Activated CD4-positive, alpha-beta memory T cell treated with anti-CD3 and anti-CD28 coated beads, Interleukin-2, amount 10 ng/mL, durations not matched to agents 7 days and 5 days (primary cell): ENCODE results near the gene BAX. TPM values are rescaled to one million over a fixed set of nuclear protein-coding genes. Genes with fewer than 3 reads are reported as not detected.

Experiments used
- CTCF ChIA-PET: fragments of 350-600 bp; sonication (Branson Sonifier 250); formaldehyde crosslinking; loops from one replicate; lab custom pipeline; 2021; ENCODE audit warnings: antibody characterized with exemption, inconsistent platforms; lab: Charles Lee
- POLR2A ChIA-PET: fragments of 350-600 bp; sonication (Branson Sonifier 250); formaldehyde crosslinking; loops from one replicate; lab custom pipeline; 2021; ENCODE audit warnings: antibody characterized with exemption; lab: Charles Lee
- DNase-seq: peaks from one replicate; pipeline ENCODE4 v3.0.0-alpha.2; 2020
- H3K27ac Mint-ChIP-seq: one replicate; pipeline ENCODE4 v1.8.0; 2021; ENCODE audit warnings: mild to moderate bottlenecking, mixed read lengths
- H3K27me3 Mint-ChIP-seq: one replicate; pipeline ENCODE4 v1.8.0; 2021; ENCODE audit warnings: mixed read lengths
- H3K36me3 Mint-ChIP-seq: one replicate; pipeline ENCODE4 v1.8.0; 2021; ENCODE audit warnings: low read depth, mixed read lengths
- H3K4me1 Mint-ChIP-seq: one replicate; pipeline ENCODE4 v1.8.0; 2021; ENCODE audit warnings: mixed read lengths
- H3K4me3 Mint-ChIP-seq: one replicate; pipeline ENCODE4 v1.8.0; 2021; ENCODE audit warnings: mild to moderate bottlenecking, mixed read lengths
- H3K9me3 Mint-ChIP-seq: one replicate; pipeline ENCODE4 v1.8.0; 2021; ENCODE audit warnings: mixed read lengths
- total RNA-seq, 2 experiments: library from RNA; stranded (reverse); gene quantifications; one replicate each; pipeline ENCODE4 v1.2.3, GENCODE V29; 2021

The BAX gene
- total RNA-seq, 2 experiments from 2014 or later = 255 to 258 TPM

- POLR2A ChIA-PET = no interaction called here
- Mint-ChIP-seq H3K4me1 (peaks cover 71% of the 10 kb centered on the region), H3K4me3 (no peak overlapping the region), H3K36me3 (peaks cover 48% of the 10 kb centered on the region), H3K27ac (peak overlapping the region; percentile 40), H3K9me3 (no peaks in the 10 kb centered on the region), H3K27me3 (no peaks in the 10 kb centered on the region)
- no peak for DNase-seq
- CTCF ChIA-PET = interaction anchor here (0.6 to 1.1 kb wide), 3 partner anchors 36 to 157 kb away, joined by 3 to 6 read pairs (median 4); partner anchors contain the start of genes HSD17B14 and RUVBL2
Measured at GRCh38 chr19:48958006-48958405, 3.3 kb downstream of the BAX start.

GRCh38 chr19:48959341-48960239, 4.9 kb downstream of the BAX start:
- Mint-ChIP-seq H3K4me3 (no peak overlapping the region), H3K27me3 (no peaks in the 10 kb centered on the region), H3K27ac (peak overlapping the region; percentile 56), H3K9me3 (no peaks in the 10 kb centered on the region), H3K36me3 (peaks cover 51% of the 10 kb centered on the region), H3K4me1 (peaks cover 81% of the 10 kb centered on the region)
- CTCF ChIA-PET = interaction anchor here (0.7 to 1.1 kb wide), 5 partner anchors 10 to 166 kb away, joined by 3 to 6 read pairs (median 4); partner anchors contain the start of genes GYS1 and RUVBL2
- DNase-seq = no peak
- POLR2A ChIA-PET = interaction anchor here (0.6 to 1.5 kb wide), 5 partner anchors 27 to 539 kb away, joined by 3 to 5 read pairs (median 4); partner anchors contain the start of genes NUCB1 and PPP1R15A

GRCh38 chr19:48961051-48961649, 6.5 kb downstream of the BAX start:
- Mint-ChIP-seq H3K9me3 (no peaks in the 10 kb centered on the region), H3K36me3 (peaks cover 52% of the 10 kb centered on the region), H3K27ac (peak overlapping the region; percentile 94), H3K27me3 (no peaks in the 10 kb centered on the region), H3K4me1 (peaks cover 80% of the 10 kb centered on the region), H3K4me3 (no peak overlapping the region)
- ChIA-PET POLR2A (interaction anchor here (1.1 to 2.2 kb wide), 5 partner anchors 8 to 86 kb away, joined by 4 to 9 read pairs (median 5); partner anchors contain the start of gene NUCB1), CTCF (no interaction called here)
- no peak for DNase-seq

GRCh38 chr19:48961673-48962028, 7.0 kb downstream of the BAX start:
- CTCF ChIA-PET = interaction anchor here (0.5 kb wide), 1 partner anchor 120 kb away, joined by 3 read pairs; no protein-coding TSS in a partner anchor
- no peaks in the 10 kb centered on the region for H3K27me3 Mint-ChIP-seq
- peaks cover 82% of the 10 kb centered on the region for H3K4me1 Mint-ChIP-seq
- DNase-seq = no peak
- peak overlapping the region; percentile 94 for H3K27ac Mint-ChIP-seq
- POLR2A ChIA-PET = interaction anchor here (1.0 to 2.2 kb wide), 7 partner anchors 8 to 87 kb away, joined by 3 to 9 read pairs (median 4); partner anchors contain the start of gene NUCB1
- no peaks in the 10 kb centered on the region for H3K9me3 Mint-ChIP-seq
- H3K36me3 Mint-ChIP-seq = peaks cover 54% of the 10 kb centered on the region
- H3K4me3 Mint-ChIP-seq = peak overlapping the region; percentile 61

- ChIA-PET CTCF (interaction anchor here (0.5 kb wide), 1 partner anchor 120 kb away, joined by 3 read pairs; no protein-coding TSS in a partner anchor), POLR2A (interaction anchor here (0.7 to 2.2 kb wide), 8 partner anchors 8 to 87 kb away, joined by 3 to 9 read pairs (median 4); partner anchors contain the start of gene NUCB1)
- H3K36me3 Mint-ChIP-seq = peaks cover 56% of the 10 kb centered on the region
- H3K27me3 Mint-ChIP-seq = no peaks in the 10 kb centered on the region
- peak overlapping the region; percentile 94 for H3K27ac Mint-ChIP-seq
- peak; percentile 60 for DNase-seq
- H3K4me1 Mint-ChIP-seq = peaks cover 85% of the 10 kb centered on the region
- peak overlapping the region; percentile 61 for H3K4me3 Mint-ChIP-seq
- no peaks in the 10 kb centered on the region for H3K9me3 Mint-ChIP-seq
Measured at GRCh38 chr19:48962029-48962848, 7.6 kb downstream of the BAX start.

- ChIA-PET CTCF (no interaction called here), POLR2A (interaction anchor here (1.0 to 2.2 kb wide), 4 partner anchors 9 to 63 kb away, joined by 3 to 9 read pairs (median 4); partner anchors contain the start of gene NUCB1)
- H3K4me3 Mint-ChIP-seq = peak overlapping the region; percentile 61
- DNase-seq = no peak
- peaks cover 84% of the 10 kb centered on the region for H3K4me1 Mint-ChIP-seq
- peak overlapping the region; percentile 94 for H3K27ac Mint-ChIP-seq
- no peaks in the 10 kb centered on the region for H3K27me3 Mint-ChIP-seq
- H3K9me3 Mint-ChIP-seq = no peaks in the 10 kb centered on the region
- peaks cover 56% of the 10 kb centered on the region for H3K36me3 Mint-ChIP-seq
Measured at GRCh38 chr19:48962849-48963165, 8.1 kb downstream of the BAX start.

- Mint-ChIP-seq H3K27ac (peak overlapping the region; percentile 94), H3K4me3 (peak overlapping the region; percentile 92), H3K4me1 (peaks cover 84% of the 10 kb centered on the region), H3K27me3 (no peaks in the 10 kb centered on the region), H3K36me3 (peaks cover 56% of the 10 kb centered on the region), H3K9me3 (no peaks in the 10 kb centered on the region)
- DNase-seq = peak; percentile 74
- ChIA-PET POLR2A (interaction anchor here (0.8 to 4.8 kb wide), 8 partner anchors 10 to 104 kb away, joined by 3 to 53 read pairs (median 10); partner anchors contain the start of genes BAX, GYS1, NUCB1 and PPP1R15A), CTCF (interaction anchor here (1.0 to 2.6 kb wide), 2 partner anchors 30 to 64 kb away, joined by 3 to 16 read pairs; partner anchors contain the start of genes GYS1, NUCB1 and RUVBL2)
Measured at GRCh38 chr19:48963371-48964204, 8.9 kb downstream of the BAX start.

GRCh38 chr19:48964205-48965039, 9.7 kb downstream of the BAX start:
- Mint-ChIP-seq H3K27ac (peak overlapping the region; percentile 94), H3K9me3 (no peaks in the 10 kb centered on the region), H3K4me3 (peak overlapping the region; percentile 92), H3K4me1 (peaks cover 77% of the 10 kb centered on the region), H3K36me3 (peaks cover 57% of the 10 kb centered on the region), H3K27me3 (no peaks in the 10 kb centered on the region)
- POLR2A ChIA-PET = interaction anchor here (0.7 to 4.8 kb wide), 11 partner anchors 9 to 244 kb away, joined by 3 to 53 read pairs (median 10); partner anchors contain the start of genes BAX, GYS1, NUCB1 and PPP1R15A
- CTCF ChIA-PET = interaction anchor here (1.0 to 2.6 kb wide), 3 partner anchors 29 to 93 kb away, joined by 3 to 16 read pairs (median 5); partner anchors contain the start of genes GYS1, NUCB1, PPP1R15A and RUVBL2
- no peak for DNase-seq

- ChIA-PET CTCF (interaction anchor here (0.9 to 2.6 kb wide), 6 partner anchors 22 to 170 kb away, joined by 3 to 16 read pairs (median 4); partner anchors contain the start of genes GYS1, PPP1R15A and RUVBL2), POLR2A (interaction anchor here (0.8 to 4.8 kb wide), 11 partner anchors 8 to 604 kb away, joined by 3 to 53 read pairs (median 5); partner anchors contain the start of genes BAX, CA11, GYS1 and NUCB1)
- no peaks in the 10 kb centered on the region for H3K9me3 Mint-ChIP-seq
- no peaks in the 10 kb centered on the region for H3K27me3 Mint-ChIP-seq
- peaks cover 61% of the 10 kb centered on the region for H3K36me3 Mint-ChIP-seq
- H3K4me3 Mint-ChIP-seq = peak within 1 kb of the TSS; percentile 92
- H3K4me1 Mint-ChIP-seq = peaks cover 72% of the 10 kb centered on the region
- peak; percentile 92 for DNase-seq
- H3K27ac Mint-ChIP-seq = peak within 1 kb of the TSS; percentile 94
Measured at GRCh38 chr19:48965040-48965805, 10.5 kb downstream of the BAX start, which contains the start of gene FTL. Gene FTL, plus strand, starts transcription at chr19:48965309. Its CDS starts 199 bp downstream, at chr19:48965508.
